Keratinocyte (primary cell): ENCODE measurements around the gene MAD1L1.

ENCODE experiments used
- EZH2 ChIP-seq: IDR thresholded peaks from one replicate; pipeline ENCODE4 v1.6.1; 2012; ENCODE audit warnings: inconsistent platforms, mild to moderate bottlenecking, low read length, moderate library complexity
- TF ChIP-seq, protein P1 (sequence below), 3 experiments: IDR thresholded peaks in 1 of 3; conservative IDR thresholded peaks in 1 of 3; optimal IDR thresholded peaks in 1 of 3; 2 replicates in 2 of 3; 3 replicates in 1 of 3; pipeline versions ENCODE3 to v1.5.1; 2011; ENCODE audit warnings: low read length in 3 of 3, mild to moderate bottlenecking in 3 of 3, moderate library complexity in 2 of 3, control low read depth in 1 of 3, inconsistent platforms in 1 of 3; ENCODE audit not compliant: insufficient read depth in 2 of 3; ENCODE audit errors: extremely low read depth in 1 of 3

DNA sequence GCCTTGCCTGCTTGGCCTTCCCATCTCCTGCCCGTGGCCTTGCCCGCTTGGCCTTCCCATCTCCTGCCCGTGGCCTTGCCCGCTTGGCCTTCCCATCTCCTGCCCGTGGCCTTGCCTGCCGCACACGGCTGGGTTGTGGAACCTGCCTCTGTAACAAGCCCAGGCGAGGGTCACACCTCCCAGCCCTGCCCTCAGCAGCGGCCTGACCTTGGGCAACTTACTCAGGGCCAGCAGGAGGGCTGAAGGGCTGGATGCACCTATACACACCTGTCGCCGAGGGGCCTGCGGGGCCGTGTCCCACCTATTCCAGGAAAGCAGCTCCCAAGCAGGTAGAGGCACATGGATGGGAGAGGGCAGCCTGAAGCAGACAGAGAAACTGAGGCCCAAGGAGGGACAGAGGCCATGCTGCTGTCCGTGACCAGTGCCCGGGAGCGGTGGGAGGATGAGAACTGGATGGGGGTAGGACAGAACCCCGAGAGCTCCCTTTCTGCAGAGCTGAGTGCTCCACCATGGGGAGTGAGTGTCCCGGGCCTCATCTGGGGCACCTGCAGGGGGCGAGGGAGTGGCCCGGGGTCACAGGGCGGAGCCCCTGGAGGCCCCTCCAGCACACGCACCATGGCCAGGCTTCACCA lies 285.0 kb downstream of the MAD1L1 start:
- TF ChIP-seq, protein P1, sequence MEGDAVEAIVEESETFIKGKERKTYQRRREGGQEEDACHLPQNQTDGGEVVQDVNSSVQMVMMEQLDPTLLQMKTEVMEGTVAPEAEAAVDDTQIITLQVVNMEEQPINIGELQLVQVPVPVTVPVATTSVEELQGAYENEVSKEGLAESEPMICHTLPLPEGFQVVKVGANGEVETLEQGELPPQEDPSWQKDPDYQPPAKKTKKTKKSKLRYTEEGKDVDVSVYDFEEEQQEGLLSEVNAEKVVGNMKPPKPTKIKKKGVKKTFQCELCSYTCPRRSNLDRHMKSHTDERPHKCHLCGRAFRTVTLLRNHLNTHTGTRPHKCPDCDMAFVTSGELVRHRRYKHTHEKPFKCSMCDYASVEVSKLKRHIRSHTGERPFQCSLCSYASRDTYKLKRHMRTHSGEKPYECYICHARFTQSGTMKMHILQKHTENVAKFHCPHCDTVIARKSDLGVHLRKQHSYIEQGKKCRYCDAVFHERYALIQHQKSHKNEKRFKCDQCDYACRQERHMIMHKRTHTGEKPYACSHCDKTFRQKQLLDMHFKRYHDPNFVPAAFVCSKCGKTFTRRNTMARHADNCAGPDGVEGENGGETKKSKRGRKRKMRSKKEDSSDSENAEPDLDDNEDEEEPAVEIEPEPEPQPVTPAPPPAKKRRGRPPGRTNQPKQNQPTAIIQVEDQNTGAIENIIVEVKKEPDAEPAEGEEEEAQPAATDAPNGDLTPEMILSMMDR (optimal IDR thresholded peaks at IDR 0.05 in 1 of 3, IDR thresholded peaks at IDR 0.05 in 1 of 3, conservative IDR thresholded peaks at IDR 0.05 in 1 of 3; ENCODE audit: extremely low read depth in 1 of 3, insufficient read depth in 2 of 3, low read length in 3 of 3), result no peak
- TF ChIP-seq EZH2, result no peak
